Occipital lobe (tissue), 2 donors: Measurements from ENCODE around the gene SRSF12. TPM values are rescaled to one million over a fixed set of nuclear protein-coding genes. Genes with fewer than 3 reads are reported as not detected.
"Not testable (repeated sequence)": the region's sequence is repeated elsewhere in the genome, so short reads cannot be mapped to it uniquely, and the experiment has no call there.

Source experiments
- DNase-seq: peaks from one replicate; lab custom pipeline; 2025; lab: John Stamatoyannopoulos, UW
- total RNA-seq: library from RNA; depleted of rRNA; stranded (reverse); fragments of >200 nt; gene quantifications from one replicate; pipeline ENCODE4 v1.2.3, GENCODE V29; 2014

The SRSF12 gene
- total RNA-seq, 1 donor from 2014 or later: 34.9 TPM

GRCh38 chr6:89131599-89131998, 13.7 kb upstream of the SRSF12 start:
- no peak for DNase-seq

GRCh38 chr6:89128256-89128671, 10.4 kb upstream of the SRSF12 start:
- DNase-seq: not testable (repeated sequence)

- DNase-seq: no peak
Measured at GRCh38 chr6:89122625-89123024, 4.8 kb upstream of the SRSF12 start.

GRCh38 chr6:89121934-89122333, 4.1 kb upstream of the SRSF12 start:
- DNase-seq: no peak

- DNase-seq: no peak
Measured at GRCh38 chr6:89120371-89120770, 2.5 kb upstream of the SRSF12 start.

- no peak for DNase-seq
Measured at GRCh38 chr6:89118931-89119330, 1.1 kb upstream of the SRSF12 start.

- DNase-seq: no peak
Measured at GRCh38 chr6:89116702-89117101, 1.2 kb downstream of the SRSF12 start.

GRCh38 chr6:89111933-89112332, 5.9 kb downstream of the SRSF12 start:
- DNase-seq: no peak

GRCh38 chr6:89110284-89110683, 7.6 kb downstream of the SRSF12 start:
- DNase-seq: no peak

GRCh38 chr6:89100114-89100513, 17.8 kb downstream of the SRSF12 start:
- DNase-seq: no peak

GRCh38 chr6:89098461-89098860, 19.4 kb downstream of the SRSF12 start:
- DNase-seq: no peak

- DNase-seq: no peak
Measured at GRCh38 chr6:89087881-89088280, 30.0 kb downstream of the SRSF12 start.

GRCh38 chr6:89085409-89086205, 32.3 kb downstream of the SRSF12 start:
- no peak for DNase-seq

- no peak for DNase-seq
Measured at GRCh38 chr6:89084954-89085353, 32.9 kb downstream of the SRSF12 start.

- no peak for DNase-seq
Measured at GRCh38 chr6:89084542-89084941, 33.3 kb downstream of the SRSF12 start.

- DNase-seq: no peak
Measured at GRCh38 chr6:89082486-89082891, 35.4 kb downstream of the SRSF12 start.

- peak; percentile 93 for DNase-seq
Measured at GRCh38 chr6:89081423-89082322, 36.2 kb downstream of the SRSF12 start.

GRCh38 chr6:89081129-89081422, 36.8 kb downstream of the SRSF12 start:
- no peak for DNase-seq

- peak; percentile 99 for DNase-seq
Measured at GRCh38 chr6:89080281-89081128, 37.4 kb downstream of the SRSF12 start, which contains the start of gene PNRC1. TSS of gene PNRC1 (plus strand) at chr6:89080751. CDS start at chr6:89080895, 144 bp downstream.

GRCh38 chr6:89079511-89080234, 38.2 kb downstream of the SRSF12 start:
- peak; percentile 17 for DNase-seq

- DNase-seq: no peak
Measured at GRCh38 chr6:89073840-89074239, 44.0 kb downstream of the SRSF12 start.
